RWPE1 (cell line): ENCODE measurements around the gene METTL16.

ENCODE experiments used
- CTCF ChIA-PET: fragments of 350-600 bp; sonication (Branson Sonifier 250); formaldehyde crosslinking; extraction: SDS; loops from one replicate; lab custom pipeline; 2021; lab: Yijun Ruan, JAX
- POLR2A ChIA-PET: fragments of 400-600 bp; formaldehyde crosslinking; extraction: SDS; loops from one replicate; lab custom pipeline; 2020; ENCODE audit warnings: antibody characterized with exemption; ENCODE audit not compliant: low non-redundant PET; lab: Yijun Ruan, JAX
- DNase-seq: peaks from one replicate; pipeline ENCODE4 v3.0.0; 2012; ENCODE audit warnings: low spot score
- H3K27ac ChIP-seq: fragments of 450-650 bp; 2 replicates; pipeline ENCODE4 v1.5.1; 2017
- TF ChIP-seq, protein P1 (sequence below): fragments of 450-650 bp; conservative IDR thresholded peaks from 2 replicates; pipeline ENCODE4 v1.5.1; 2017; ENCODE audit warnings: low read depth, mild to moderate bottlenecking

Gene METTL16

DNA sequence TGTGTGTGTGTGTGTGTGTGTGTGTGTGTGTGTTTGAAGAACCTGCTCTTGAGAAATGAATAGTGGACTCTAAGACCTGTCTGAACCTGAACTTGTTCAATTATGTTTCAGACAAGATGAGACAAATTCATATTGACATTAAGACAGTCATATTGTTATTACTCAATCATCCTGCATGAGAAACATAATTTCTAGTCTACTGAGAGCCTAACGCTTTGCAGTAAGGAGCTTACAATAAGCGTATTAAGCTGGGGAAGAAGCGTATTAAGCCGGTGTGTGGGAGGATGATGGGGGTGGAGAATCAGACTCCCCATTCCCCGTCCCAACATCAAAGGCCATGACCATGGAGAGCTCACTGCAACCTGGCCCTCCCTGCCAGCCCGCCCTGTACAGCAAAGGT lies 88.4 kb downstream of the METTL16 start:
- DNase-seq = peak; percentile 78
- H3K27ac ChIP-seq = peak overlapping the region; percentile 93
- TF ChIP-seq, protein P1, sequence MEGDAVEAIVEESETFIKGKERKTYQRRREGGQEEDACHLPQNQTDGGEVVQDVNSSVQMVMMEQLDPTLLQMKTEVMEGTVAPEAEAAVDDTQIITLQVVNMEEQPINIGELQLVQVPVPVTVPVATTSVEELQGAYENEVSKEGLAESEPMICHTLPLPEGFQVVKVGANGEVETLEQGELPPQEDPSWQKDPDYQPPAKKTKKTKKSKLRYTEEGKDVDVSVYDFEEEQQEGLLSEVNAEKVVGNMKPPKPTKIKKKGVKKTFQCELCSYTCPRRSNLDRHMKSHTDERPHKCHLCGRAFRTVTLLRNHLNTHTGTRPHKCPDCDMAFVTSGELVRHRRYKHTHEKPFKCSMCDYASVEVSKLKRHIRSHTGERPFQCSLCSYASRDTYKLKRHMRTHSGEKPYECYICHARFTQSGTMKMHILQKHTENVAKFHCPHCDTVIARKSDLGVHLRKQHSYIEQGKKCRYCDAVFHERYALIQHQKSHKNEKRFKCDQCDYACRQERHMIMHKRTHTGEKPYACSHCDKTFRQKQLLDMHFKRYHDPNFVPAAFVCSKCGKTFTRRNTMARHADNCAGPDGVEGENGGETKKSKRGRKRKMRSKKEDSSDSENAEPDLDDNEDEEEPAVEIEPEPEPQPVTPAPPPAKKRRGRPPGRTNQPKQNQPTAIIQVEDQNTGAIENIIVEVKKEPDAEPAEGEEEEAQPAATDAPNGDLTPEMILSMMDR = no peak
- POLR2A ChIA-PET = no interaction called here
- CTCF ChIA-PET = interaction anchor here (0.7 to 1.0 kb wide), 2 partner anchors 29 to 41 kb away, joined by 3 read pairs; no protein-coding TSS in a partner anchor

DNA sequence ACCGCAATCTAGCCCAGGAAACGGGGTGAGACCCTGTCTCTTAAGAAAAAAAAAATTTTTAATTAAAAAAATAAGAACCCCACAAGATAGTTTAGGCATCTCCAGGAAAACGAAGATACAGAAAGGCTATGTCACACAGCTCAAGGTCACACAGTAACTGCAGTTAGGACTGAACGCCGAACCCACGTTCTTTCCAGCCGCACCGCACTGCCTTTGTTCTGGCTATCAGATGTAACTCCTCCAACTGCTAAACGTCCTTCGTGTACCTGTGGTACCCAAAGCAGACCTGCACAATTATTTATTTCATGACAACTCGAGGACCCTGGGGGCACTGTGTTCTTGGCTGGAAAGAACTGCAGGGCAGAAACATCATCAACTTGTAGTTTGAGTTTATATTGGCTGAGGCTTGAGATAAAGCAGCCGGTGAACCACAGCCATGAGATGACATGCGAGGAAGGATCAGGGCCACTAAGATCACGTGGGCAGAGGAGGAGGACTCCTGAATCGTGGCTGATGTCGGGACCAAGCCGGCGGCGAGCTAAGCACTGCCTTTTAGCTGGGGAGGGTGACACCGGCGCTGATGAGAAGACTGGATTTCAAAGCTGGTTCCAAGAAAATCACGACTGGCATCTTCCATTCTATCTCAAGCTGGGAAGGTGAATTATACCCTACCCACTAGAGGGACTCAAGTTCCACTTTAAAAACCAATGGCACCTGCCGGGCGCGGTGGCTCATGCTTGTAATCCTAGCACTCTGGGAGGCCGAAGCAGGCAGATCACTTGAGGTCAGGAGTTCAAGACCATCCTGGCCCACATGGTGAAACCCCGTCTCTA lies 90.2 kb downstream of the METTL16 start:
- DNase-seq = no peak
- CTCF ChIA-PET = interaction anchor here (0.6 to 1.1 kb wide), 2 partner anchors 38 to 90 kb away, joined by 3 read pairs; partner anchors contain the start of gene METTL16
- TF ChIP-seq, protein P1 = no peak
- POLR2A ChIA-PET = no interaction called here
- H3K27ac ChIP-seq = peak overlapping the region; percentile 93

DNA sequence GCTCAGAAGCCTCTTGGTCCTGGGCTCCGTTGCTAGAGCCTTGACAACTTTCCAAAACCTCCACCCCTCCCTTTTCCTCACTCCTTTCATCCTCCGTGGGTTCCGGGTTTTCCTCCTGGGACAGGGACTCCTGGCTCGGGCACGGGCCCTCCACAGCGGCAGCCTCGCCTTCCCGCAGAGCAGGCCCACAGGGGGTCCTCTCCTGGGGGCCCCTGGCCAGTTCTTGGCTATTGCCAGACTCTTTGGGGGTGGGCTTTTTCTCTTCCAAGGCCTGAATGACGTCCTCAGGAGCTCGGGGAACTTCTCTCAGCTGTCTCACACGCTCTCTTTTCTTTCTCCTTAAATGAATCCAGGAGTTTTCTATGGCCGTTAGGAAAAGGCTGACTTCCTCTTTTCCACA lies 91.5 kb downstream of the METTL16 start:
- POLR2A ChIA-PET = no interaction called here
- CTCF ChIA-PET = interaction anchor here (1.1 kb wide), 1 partner anchor 36 kb away, joined by 3 read pairs; no protein-coding TSS in a partner anchor
- TF ChIP-seq, protein P1 = no peak
- no peak for DNase-seq
- H3K27ac ChIP-seq = peak overlapping the region; percentile 42

DNA sequence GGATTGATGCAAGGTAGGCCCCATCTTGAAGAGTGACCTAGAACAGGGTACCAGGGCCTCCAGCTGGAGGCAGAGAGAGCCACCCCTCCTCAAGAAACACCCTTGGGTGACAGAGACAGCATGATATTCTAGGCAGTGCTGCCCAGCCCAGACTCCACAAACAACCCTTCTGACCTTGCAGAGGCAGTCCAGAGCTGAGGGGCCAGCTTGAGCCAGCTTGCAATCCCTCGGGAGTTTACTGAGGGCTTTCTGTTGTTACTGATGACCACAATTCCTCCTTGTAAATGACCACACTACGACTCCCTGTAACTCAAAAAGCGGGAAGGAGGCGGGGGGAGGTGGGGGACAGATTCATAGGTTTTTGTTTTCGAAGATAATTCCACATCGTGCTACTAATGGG lies 92.2 kb downstream of the METTL16 start:
- no peak for DNase-seq
- ChIA-PET CTCF (interaction anchor here (0.5 kb wide), 1 partner anchor 29 kb away, joined by 4 read pairs; no protein-coding TSS in a partner anchor), POLR2A (no interaction called here)
- TF ChIP-seq, protein P1 = no peak
- peak overlapping the region; percentile 42 for H3K27ac ChIP-seq

DNA sequence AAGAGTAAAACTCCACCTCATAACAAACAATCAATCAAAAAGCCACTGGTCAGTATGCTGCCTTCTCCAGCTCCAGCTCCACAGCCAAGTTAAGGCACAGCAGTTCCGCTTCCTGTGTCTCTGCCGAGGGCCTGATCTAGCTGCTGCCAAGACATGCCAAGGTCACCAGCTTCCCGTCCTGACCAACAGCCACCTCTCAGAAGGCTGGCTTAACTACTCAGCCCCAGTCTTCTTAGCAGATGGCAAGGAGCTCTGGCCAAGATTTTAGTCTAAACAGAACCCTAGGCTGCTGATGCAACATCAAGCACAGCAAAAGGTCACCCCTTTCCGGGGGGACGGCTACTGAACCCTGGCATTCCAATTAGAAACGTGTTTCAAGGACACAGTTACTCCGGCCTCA lies 93.1 kb downstream of the METTL16 start:
- POLR2A ChIA-PET = interaction anchor here (0.6 kb wide), 1 partner anchor 18 kb away, joined by 5 read pairs; no protein-coding TSS in a partner anchor
- no peak for DNase-seq
- CTCF ChIA-PET = interaction anchor here (0.5 to 1.1 kb wide), 2 partner anchors 12 to 36 kb away, joined by 3 to 6 read pairs; no protein-coding TSS in a partner anchor
- peak overlapping the region; percentile 61 for H3K27ac ChIP-seq
- TF ChIP-seq, protein P1 = no peak

DNA sequence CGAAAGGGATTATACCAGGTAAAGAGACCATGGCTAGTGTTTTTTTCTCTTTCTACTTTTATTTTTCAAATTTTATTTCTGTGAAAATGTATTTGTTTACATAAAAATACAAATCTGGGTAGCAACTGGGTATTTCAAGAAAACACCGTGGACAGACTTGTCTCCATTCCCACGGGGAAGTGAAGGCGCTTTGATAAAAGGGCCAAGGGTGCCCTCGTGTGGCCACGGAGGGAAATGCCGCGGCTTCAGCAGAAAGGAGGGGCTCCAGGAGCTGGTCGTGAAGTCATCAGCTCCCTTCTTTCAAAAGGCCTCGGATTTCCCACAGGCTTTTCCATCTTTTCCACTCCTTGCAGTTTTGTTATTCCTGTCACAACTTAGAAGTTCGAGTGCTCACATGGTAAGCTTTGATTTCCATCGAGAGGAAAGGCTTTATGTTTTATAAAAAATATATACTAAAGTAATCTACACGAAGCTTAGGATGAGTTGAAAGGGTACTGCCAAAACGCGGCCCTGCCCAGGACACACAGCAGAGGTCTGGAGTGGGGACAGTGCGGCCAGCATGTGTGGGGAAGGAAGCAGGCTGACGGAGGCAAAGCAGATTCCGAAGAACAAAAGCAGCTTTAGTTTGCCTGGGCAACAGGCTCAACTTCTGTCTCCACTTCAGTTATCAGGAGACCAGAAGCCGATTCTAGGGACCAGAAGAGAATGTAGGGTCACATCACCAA lies 95.5 kb downstream of the METTL16 start:
- TF ChIP-seq, protein P1 = peak; percentile 93
- ChIA-PET CTCF (interaction anchor here (0.6 to 2.8 kb wide), 15 partner anchors 9 to 1799 kb away, joined by 3 to 54 read pairs (median 4); no protein-coding TSS in a partner anchor), POLR2A (no interaction called here)
- peak overlapping the region; percentile 50 for H3K27ac ChIP-seq
- peak; percentile 69 for DNase-seq
